Pulmonary artery endothelial cell (primary cell): Measurements from ENCODE around the gene COG7. TPM values are rescaled to one million over a fixed set of nuclear protein-coding genes. Genes with fewer than 3 reads are reported as not detected.
A peak's percentile ranks its signal among the peaks of the same experiment; 100 is the strongest.
"Not testable (repeated sequence)": the region's sequence is repeated elsewhere in the genome, so short reads cannot be mapped to it uniquely, and the experiment has no call there.

Source experiments
- DNase-seq: peaks from one replicate; pipeline ENCODE4 v3.0.0-alpha.2; 2011; ENCODE audit warnings: low read depth, low spot score
- total RNA-seq: library from RNA; depleted of rRNA; stranded (reverse); fragments of >200 nt; gene quantifications from 2 replicates; pipeline ENCODE4 v1.2.3, GENCODE V29; 2014

Gene COG7
- 10.9 and 13.4 TPM in 2 replicates for total RNA-seq

DNA sequence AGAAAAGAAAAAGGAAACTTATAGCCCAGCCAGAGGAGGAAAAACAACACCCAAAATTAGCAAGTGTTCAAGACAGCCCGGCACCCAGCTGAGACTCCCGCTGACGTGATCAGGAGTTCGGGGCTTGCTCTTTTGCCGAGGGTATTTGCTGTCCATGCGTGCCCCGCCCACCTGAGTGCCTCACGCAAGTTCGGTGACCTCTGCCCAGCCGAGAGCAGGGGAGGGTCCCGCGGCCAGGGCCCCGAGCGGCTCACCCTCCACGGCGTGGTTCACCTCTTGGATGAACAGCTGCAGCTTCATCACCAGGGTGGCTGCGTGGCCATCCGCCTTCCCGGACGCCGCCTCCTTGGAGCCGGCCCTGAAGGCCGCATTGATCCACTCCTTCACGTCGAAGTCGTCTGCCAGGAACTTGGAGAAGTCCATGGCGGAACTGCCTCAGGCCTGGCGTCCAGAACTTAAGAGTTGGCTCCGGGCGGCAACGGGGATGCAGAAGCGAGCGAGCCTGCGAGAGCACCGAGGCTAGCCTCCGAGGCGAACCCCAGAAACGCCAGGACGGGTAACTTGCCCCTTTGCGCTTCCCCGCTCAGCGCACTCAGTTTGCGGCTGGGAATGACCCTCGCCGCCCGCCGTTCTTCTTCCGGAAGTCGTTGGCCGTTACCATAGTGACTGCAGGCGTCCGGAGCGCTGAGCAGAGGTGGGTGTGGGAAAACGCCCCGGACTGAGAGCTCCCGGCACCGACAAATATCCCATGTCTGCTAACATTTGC lies at the start of gene COG7:
TSS of gene COG7 (minus strand) at position 618 of the 766 bp plus-strand sequence. CDS start at position 423, 195 bp downstream.
- DNase-seq = peak; percentile 57

DNA sequence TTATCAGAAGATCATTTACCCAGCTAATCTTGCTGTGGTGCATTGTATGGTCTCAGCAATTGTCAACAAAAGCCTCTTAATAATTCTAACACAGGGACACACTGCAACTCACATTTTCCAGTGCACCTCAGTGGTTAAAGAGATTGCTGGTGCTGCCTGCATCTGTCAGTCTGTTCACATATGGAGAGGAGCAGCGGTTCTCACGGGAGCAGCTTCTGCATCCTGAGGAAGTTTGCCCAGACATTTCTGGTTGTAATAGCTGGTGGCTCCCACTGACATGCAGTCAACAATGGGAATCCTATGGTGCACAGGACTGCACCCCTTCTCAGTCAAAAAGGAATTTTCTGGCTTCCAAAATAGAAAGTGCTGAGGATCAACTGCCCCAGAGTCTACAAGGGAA lies 49.5 kb upstream of the COG7 start:
- DNase-seq = no peak

DNA sequence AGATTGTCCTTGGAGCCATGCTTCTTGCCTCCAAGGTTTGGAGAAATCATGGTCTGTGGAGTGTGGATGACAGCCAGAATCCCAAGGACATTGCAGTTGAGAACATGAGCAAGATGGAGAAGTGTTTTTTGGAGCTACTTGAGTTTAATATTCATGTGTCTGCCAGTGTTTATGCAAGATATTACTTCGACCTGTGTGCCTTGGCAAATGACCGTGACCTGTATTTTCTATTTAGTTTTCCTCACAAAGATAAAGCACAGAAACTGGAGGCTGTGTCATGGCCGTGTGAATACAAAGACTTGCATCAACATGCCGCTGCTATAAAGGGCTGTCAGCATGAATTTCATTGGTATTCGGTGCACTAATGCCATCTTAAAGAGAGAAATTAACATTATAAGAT lies 48.3 kb upstream of the COG7 start:
- no peak for DNase-seq

DNA sequence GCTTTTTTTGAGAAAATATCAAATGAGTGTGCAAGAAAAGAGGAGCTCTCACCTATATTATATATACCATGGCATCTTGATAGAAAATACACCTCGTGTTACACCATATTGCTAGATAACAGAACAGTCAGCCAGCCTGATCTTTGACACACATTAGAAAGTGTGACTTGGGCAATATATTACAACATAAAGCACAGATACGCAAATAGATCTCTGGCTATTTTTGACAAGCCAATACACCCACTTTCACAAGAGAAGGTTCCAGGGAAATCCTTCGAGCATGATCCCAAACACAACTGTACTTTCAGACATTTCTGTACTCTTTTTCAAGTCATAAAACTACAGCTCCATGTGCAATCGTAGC lies 47.9 kb upstream of the COG7 start:
- no peak for DNase-seq

DNA sequence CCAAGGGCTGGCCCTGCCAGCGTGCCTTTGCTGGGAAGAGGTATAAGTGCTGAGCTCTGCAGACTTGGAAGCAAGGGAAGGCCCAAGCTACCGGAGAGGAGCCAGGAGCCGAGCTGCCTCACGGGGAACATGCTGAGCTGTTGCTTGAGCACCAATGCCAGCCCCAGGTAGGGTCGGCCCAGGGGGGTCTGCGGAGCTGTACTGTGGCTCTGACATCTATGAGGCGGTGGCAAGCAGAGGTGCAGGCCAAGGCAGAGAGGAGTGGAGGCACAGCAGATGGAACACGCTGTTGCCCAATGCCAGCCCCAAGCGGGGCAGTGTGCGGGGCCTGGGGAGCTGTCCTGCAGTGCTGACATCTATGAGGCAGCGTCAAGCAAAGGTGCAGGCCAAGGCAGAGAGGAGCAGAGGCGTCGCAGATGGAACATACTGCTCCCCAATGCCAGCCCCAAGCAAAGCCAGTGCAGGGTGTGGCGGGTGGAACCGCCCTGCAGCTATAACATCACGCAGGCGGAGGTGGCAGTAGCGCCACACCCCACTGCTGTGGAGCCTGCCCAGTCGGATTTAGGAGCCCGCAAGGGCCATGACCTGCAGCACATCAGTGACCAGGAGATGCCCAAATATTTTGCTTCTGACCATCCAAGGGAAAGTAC lies 47.3 kb upstream of the COG7 start:
- no peak for DNase-seq

DNA sequence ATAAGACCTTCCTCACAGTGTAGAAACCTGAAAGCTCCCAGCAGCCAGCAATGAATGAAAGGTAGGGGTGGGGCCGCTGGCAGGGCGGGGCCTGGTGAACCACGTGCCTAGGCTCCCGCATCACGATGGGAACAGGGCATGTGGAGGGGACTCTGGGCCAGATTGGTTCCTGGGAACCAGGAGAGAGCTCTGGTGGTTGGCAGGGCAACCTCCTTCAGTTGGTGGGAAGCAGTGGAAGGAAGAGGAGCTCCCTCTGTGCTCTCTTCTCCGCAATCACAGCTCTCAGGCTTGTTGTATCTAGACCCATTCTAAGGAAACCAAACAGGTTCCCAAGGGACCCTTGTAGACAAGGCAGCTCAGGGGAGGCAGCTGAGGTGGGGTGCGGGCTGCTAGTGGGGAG lies 46.8 kb upstream of the COG7 start:
- DNase-seq = no peak

DNA sequence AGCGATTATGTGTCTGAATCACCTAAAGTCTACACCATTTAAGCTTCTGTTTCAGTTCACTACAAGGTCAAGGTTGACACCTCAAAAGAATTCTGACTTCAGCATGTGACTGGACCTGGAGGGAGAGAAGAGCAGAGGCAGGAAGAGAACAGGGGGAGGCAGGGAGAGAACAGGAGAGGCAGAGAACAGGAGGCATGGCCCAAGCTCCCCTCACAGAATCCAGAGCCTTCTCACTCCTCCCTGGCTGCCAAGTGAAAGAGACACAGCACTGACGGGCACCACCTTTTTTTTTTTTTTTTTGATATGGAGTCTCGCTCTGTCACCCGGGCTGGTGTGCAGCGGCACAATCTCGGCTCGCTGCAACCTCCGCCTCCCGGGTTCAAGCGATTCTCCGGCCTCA lies 45.9 kb upstream of the COG7 start:
- DNase-seq = no peak

DNA sequence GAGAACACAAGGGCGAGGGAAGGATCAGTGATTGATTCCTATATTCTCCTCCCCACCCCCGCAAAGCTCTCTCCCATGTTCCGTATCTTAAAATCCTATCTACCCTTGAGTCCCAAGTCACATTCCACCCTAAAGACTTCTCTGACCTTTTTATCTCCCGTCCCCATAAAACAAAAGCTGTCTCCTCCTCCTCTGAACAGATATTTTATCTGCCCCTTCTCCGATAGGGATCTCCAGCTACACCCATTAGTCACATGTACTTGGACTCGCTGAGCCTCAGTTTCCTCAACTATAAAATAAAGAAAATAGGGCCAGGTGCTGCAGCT lies 44.5 kb upstream of the COG7 start:
- DNase-seq = no peak

DNA sequence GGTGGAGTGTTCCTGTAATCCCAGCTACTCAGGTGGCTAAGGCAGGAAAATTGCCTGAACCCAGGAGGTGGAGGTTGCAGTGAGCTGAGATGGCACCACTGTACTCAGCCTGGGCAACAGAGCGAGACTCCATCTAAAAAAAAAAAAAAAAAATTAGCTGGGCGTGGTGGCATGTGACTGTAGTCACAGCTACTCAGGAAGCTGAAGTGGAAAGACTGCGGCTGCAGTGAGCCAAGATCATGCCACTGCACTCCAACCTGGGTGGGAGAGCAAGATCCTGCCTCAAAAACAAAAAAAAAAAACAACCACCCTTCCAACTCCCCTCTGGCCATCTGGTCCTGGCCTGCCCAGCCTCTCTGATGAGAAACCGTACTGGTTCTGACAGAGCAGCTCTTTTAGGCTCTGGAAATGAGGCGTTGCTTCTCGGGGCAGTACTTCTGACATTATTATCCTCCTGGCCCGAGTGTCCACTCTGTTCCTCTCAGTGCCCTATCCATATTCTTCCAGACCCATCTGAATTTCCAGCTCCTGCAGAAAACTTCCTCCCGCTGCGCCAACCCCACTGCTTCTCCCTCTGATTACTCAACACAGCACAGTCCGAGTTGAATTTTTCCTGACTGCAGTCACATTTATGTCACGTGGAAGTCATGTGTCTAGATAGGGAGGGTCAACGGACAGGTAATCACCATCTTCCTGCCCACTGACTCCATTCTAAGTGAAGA lies 44.0 kb upstream of the COG7 start:
- no peak for DNase-seq

DNA sequence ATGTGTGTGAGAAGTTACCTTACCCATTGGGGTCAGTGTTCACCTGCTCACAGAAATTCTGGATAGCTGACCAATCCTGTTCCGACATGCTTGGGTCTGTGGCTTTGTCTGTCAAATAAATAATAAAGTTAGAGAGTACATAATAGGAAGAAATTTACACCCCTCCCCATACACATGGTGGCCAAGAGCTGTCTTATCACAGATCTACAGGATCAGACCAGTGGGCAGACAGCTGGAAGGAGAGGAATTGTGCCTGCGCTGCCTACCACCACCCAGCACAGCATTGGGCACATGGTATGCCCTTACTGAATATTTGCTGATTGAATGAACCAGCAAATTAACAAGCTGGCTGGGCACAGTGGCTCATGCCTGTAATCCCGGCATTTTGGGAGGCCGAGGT lies 42.7 kb upstream of the COG7 start:
- no peak for DNase-seq

DNA sequence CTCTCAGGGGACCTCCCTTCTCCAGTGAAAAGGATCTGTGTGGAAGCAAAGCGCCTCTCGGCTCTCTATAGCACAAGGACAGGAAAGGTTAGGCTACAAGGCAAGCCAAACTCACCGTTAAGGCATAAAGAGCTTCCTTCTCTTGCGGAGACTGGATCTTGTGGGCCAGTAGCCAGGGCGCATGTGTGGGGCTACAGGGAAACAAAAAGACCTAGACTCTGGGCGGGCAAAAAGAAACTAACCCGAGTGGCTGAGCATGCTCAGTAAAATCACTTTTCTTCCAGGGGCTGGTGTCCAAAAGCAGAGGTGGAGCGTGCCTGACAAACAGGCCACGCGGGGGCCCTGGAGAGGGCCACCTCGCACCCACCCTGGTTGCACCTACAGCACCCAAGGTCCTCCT lies 41.2 kb upstream of the COG7 start:
- DNase-seq = no peak

DNA sequence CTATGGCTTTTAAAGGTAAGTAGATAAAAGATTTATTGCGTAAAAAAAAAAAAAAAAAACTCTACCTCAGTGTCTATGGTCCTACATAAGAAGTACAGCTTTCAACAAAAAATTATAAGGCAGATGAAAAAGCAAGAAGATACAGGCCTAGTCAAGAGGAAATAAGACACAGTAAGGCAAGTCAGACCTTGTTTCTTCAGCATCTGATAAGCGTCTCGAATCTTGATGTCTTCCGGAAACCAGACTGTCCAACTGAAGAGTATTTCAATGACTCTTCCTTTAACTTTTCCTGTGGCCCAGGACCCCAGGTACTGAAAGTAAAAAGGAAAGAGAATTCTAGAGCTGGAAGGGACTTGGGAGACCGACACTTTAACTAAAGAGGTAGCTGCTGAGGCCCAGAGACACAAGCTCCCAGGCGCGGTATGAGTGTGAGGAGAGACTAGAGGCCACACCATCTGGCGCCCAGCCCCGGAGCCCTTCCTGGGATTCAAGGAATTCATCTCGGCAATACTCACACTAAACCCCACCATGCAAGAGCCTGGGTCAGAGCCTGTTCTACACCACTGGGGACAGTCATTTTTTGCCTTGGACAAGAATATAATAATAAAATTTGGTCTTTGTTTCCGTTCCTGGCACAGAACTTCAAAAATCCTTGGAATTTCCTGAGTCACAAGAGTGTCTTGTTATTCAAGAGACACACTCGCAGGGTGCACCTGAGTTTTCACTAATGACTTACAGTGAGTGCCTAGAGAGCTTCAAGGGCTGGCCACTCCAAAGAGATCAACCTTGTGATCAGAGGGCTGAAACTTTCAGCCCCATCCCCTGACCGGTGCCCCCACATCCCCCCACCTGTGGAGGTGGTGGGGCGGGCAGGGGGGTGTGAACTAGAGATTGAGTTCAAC lies 38.8 kb upstream of the COG7 start:
- DNase-seq = peak; percentile 64

DNA sequence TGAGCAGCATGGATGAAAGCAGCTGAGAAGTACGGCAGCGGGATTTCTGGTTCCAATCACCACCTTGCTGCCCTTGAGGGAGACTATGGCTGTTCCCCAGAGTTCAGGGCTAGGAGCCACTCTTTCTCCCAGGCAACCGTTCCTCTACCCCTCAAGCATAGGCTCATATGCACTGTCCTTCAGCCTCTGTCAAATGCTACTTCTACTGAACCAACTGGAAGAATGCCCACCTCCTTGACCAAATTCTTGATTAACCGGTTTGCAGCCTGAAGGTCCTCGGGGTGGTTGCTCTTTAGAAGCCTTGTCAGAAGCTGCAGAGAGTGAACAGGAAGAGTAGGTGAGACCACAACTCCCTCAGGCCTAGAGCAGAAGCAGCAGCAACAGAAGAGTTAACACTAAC lies 33.5 kb upstream of the COG7 start:
- no peak for DNase-seq

DNA sequence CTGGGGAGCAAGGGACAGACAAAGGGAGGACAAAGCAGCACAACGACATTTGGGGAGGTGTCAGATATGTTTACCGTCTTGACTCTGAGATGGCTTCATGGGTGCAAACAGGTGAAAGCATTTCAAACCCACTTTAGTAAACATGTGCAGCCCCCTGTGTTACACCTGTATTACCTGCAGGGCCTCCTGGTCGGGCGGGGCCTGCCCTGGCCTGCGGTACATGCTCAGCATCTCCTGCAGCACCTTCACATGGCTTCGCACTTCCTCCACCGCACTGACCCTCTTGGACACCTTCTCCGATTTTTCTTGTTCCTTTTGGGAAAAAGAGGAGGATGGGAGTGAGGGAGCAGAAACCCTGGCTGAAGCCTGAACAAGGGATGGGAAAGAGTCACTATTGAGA lies 32.9 kb upstream of the COG7 start:
- DNase-seq = no peak

DNA sequence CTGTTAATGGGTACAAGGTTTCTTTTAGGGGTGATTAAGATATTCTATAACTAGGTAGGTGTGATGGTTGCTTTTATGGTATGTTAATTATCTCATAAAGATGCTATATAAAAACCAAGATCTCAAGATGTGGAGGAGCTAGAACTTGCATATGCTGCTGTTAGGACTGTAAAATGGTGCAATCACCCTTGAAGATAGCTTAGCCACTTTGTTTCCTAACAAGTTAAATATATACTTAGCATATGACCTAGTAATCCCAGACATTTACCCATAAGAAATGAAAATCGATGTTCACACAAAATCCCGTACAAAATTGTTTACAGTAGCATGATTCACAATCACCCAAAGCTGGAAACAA lies 32.2 kb upstream of the COG7 start:
- no peak for DNase-seq

DNA sequence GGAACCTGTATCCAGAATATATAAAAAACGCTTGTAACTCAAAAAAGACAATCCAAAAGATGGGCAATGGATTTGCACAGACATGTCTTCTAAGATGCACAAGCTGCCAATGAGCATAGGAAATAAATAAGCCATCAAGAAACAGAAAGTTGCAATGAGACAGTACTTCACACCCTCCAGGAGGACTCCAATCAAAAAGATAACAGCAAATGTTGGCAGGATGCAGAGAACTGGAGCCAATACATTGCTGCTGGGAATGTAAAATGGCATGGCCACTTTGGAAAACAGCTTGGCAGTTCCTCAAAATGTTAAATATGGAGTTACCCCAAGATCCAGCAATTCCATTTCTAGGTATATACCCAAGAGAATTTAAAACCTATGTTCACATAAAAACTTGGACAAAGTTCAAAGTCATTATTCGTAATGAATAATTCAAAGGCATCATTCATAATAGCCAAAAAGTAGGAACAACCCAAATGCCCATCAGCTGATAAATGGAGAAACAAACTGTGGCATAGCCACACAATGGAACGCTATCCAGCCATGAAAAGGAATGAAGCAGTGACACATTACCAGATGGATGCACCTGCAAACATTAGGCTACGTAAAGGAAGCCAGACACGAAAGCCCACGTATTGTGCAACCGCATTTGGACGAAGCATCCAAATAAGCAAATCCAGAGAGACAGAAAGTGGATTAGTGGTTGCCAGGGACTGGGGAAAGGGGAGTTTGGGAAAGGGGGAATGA lies 31.7 kb upstream of the COG7 start:
- no peak for DNase-seq

DNA sequence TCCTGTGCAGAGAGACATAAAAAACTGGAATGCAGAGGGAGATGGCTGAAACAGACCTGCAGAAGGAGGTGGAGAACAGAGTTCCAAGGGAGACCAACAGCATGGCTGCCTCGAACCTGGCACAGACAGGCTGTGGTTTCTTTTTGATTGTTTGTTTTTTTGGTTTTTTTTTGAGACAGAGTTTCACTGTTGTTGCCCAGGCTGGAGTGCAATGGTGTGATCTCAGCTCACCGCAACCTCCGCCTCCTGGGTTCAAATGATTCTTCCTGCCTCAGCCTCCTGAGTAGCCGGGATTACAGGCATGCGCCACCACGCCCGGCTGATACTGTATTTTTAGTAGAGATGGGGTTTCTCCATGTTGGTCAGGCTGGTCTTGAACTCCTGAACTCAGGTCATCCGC lies 30.5 kb upstream of the COG7 start:
- DNase-seq = not testable (repeated sequence)

DNA sequence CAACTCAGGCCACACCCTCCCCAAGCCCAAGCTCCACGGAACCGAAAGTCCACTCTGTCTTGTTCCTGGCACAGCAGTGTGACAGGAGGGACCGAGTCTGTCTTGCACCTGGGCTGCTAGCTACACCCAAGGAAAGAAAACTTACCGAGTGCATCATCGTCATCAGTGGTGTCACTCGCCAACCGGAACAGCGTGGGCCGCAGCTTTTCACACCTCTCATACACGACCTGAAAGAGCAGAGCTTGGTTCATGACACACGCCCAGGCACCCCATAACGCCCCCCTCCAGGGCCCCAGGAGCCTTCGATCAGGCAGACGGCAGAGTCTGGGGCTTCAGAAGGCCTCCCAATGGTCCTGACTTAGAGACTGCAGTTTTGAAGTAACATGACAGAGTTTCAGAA lies 29.8 kb upstream of the COG7 start:
- DNase-seq = no peak

DNA sequence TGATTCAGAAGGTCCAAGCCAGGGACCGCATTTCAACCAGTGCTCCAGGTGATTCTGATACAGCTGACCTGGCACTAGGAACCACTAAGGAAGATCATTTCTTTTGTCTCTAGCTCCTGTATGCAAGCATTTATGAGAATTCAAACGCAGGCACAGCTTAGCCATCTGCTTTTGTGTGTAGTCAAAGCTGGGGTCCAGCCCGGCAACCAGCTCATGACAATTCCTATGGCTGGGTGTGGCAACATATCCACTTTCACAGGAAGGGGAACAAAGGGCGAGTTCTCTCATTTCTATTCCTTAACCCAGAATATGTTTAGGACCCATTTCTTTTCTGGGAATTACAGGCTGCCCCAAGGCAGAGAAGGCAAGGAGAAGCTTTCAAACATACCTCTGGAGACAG lies 27.3 kb upstream of the COG7 start:
- no peak for DNase-seq

DNA sequence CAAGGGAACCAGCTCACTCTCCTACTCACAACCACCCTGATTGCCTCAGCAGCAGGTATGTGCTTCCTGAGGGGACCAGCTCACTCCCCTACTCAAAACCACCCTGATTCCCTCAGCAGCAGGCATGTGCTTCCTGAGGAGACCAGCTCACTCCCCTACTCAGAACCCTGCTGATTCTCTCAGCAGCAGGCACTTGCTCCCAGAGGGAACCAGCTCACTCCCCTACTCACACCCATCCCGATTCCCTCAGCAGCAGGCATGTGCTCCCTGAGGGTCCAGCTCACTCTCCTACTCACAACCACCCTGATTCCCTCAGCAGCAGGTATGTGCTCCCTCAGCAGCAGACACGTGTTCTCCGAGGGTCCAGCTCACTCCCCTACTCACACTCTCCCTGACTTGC lies 26.1 kb upstream of the COG7 start:
- no peak for DNase-seq

DNA sequence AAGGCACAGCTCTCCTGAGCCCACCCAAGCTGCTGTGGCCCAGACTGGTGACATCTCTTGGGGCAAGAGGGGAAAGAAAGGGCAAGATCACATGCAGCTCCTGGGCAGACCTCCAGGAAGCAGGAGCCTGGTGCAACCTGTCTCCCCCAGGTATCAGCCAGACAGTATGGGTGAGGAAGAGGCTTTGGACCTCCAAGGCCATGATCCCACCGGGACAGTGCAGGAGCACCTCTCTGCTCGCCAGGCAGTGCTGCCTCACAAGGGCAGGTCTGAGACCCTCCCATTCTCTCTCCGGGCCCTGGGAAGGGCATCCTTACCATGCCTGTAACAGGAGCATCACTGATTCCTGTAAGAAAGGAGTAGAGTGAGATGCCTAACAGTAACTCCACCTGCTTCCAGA lies 25.6 kb upstream of the COG7 start:
- no peak for DNase-seq
